GM12891 (cell line): Measurements from ENCODE around the gene GABBR2.

Experiments
- DNase-seq: peaks from one replicate; pipeline ENCODE4 v3.0.0; 2011; ENCODE audit warnings: low spot score; ENCODE audit not compliant: insufficient read length
- FAIRE-seq: peaks from 2 replicates; lab custom pipeline; 2011; peaks lifted over from hg19 to GRCh38; lab: Jason Lieb, UNC
- PAX5 ChIP-seq: IDR thresholded peaks from 2 replicates; pipeline ENCODE4 v1.6.1; 2011; ENCODE audit warnings: low read length, moderate library complexity, mild to moderate bottlenecking; ENCODE audit not compliant: insufficient read depth, severe bottlenecking
- POLR2A ChIP-seq: IDR thresholded peaks from 2 replicates; pipeline ENCODE4 v1.6.1; 2011; ENCODE audit warnings: low read depth, low read length, control low read depth
- POLR2AphosphoS5 ChIP-seq: IDR thresholded peaks from 2 replicates; pipeline ENCODE4 v1.6.1; 2011; ENCODE audit warnings: low read depth, low read length, control low read depth
- POU2F2 ChIP-seq: IDR thresholded peaks from 2 replicates; pipeline ENCODE4 v1.6.1; 2011; ENCODE audit warnings: low read depth, mild to moderate bottlenecking, control low read depth, low read length, moderate library complexity
- SPI1 ChIP-seq: IDR thresholded peaks from 2 replicates; pipeline ENCODE4 v1.6.1; 2011; ENCODE audit warnings: low read depth, low read length, control low read depth
- TAF1 ChIP-seq: IDR thresholded peaks from 2 replicates; pipeline ENCODE4 v1.6.1; 2011; ENCODE audit warnings: low read depth, low read length, control low read depth

The GABBR2 gene

GRCh38 chr9:98552331-98552730 is 156.4 kb downstream of the GABBR2 start:
- FAIRE-seq (no peak), DNase-seq (no peak)
- TF ChIP-seq POLR2AphosphoS5 (no peak), SPI1 (no peak), PAX5 (no peak), TAF1 (no peak), POU2F2 (no peak), POLR2A (no peak)

- TF ChIP-seq POU2F2 (no peak), SPI1 (no peak), POLR2A (no peak), POLR2AphosphoS5 (no peak), PAX5 (no peak), TAF1 (no peak)
- FAIRE-seq (no peak), DNase-seq (no peak)
These were observed 157.0 kb downstream of the GABBR2 start for GRCh38 chr9:98551511-98552286.

GRCh38 chr9:98550206-98550820 is 158.4 kb downstream of the GABBR2 start:
- FAIRE-seq (no peak), DNase-seq (no peak)
- TF ChIP-seq SPI1 (no peak), PAX5 (no peak), POLR2AphosphoS5 (no peak), TAF1 (no peak), POLR2A (no peak), POU2F2 (no peak)

- FAIRE-seq (no peak), DNase-seq (no peak)
These were observed 159.3 kb downstream of the GABBR2 start for GRCh38 chr9:98549401-98549800.

GRCh38 chr9:98547606-98548005 is 161.1 kb downstream of the GABBR2 start:
- DNase-seq, result no peak
- no peak for FAIRE-seq
- TF ChIP-seq POLR2AphosphoS5, result no peak
- TF ChIP-seq SPI1, result no peak
- no peak for TF ChIP-seq PAX5
- no peak for TF ChIP-seq POU2F2
- no peak for TF ChIP-seq TAF1
- no peak for TF ChIP-seq POLR2A

More at GRCh38 chr9:98549401-98549800, 159.3 kb downstream of the GABBR2 start:
- TF ChIP-seq POLR2AphosphoS5 (no peak), TAF1 (no peak)

DNA sequence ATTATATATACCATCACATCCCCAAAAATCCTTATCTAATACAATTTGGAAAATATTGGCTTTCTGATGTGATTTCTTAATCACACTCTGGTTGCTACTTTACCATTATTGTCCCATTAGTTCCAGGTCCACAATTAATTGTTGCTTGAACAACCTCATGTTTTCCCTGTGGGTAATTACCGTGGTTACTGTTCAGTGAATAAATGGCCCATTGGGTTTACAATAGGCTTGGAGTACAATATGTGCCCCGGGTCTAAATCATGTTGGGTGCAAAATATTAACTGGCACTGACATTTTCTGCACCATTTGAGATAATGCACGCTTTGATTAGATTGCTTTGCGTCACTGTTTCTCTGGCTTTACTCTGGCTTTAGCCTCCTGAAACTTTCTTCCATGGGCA is 163.7 kb downstream of the GABBR2 start:
- no peak for FAIRE-seq
- no peak for DNase-seq
- TF ChIP-seq POLR2AphosphoS5 (no peak), POU2F2 (no peak), POLR2A (no peak), SPI1 (no peak), PAX5 (no peak), TAF1 (no peak)

- TF ChIP-seq PAX5 (no peak), SPI1 (no peak), POLR2A (no peak), POU2F2 (no peak), TAF1 (no peak), POLR2AphosphoS5 (no peak)
- DNase-seq (no peak), FAIRE-seq (no peak)
These were observed 167.0 kb downstream of the GABBR2 start for GRCh38 chr9:98541684-98542230.

GRCh38 chr9:98540476-98540875 is 168.3 kb downstream of the GABBR2 start:
- TF ChIP-seq POU2F2 (no peak), PAX5 (no peak), TAF1 (no peak), POLR2AphosphoS5 (no peak), POLR2A (no peak), SPI1 (no peak)
- no peak for FAIRE-seq
- DNase-seq, result no peak

GRCh38 chr9:98539954-98540353 is 168.8 kb downstream of the GABBR2 start:
- TF ChIP-seq POLR2A (no peak), TAF1 (no peak), POLR2AphosphoS5 (no peak), SPI1 (no peak), PAX5 (no peak), POU2F2 (no peak)
- FAIRE-seq (no peak), DNase-seq (no peak)
